Activated CD4-positive, alpha-beta memory T cell treated with anti-CD3 and anti-CD28 coated beads for 36 hours (primary cell): ENCODE results near the gene SART3. TPM values are rescaled to one million over a fixed set of nuclear protein-coding genes. Genes with fewer than 3 reads are reported as not detected.

Experiments
- CTCF ChIA-PET: fragments of 350-600 bp; sonication (Branson Sonifier 250); formaldehyde crosslinking; loops from one replicate; lab custom pipeline; 2021; ENCODE audit warnings: antibody characterized with exemption, inconsistent platforms; lab: Charles Lee
- POLR2A ChIA-PET: fragments of 350-600 bp; sonication (Branson Sonifier 250); formaldehyde crosslinking; loops from one replicate; lab custom pipeline; 2021; ENCODE audit warnings: antibody characterized with exemption; lab: Charles Lee
- DNase-seq: peaks from one replicate; pipeline ENCODE4 v3.0.0-alpha.2; 2020
- H3K27ac Mint-ChIP-seq: one replicate; pipeline ENCODE4 v1.8.0; 2021; ENCODE audit warnings: mixed read lengths
- H3K27me3 Mint-ChIP-seq: one replicate; pipeline ENCODE4 v1.8.0; 2021; ENCODE audit warnings: mixed read lengths
- H3K36me3 Mint-ChIP-seq: one replicate; pipeline ENCODE4 v1.8.0; 2021; ENCODE audit warnings: mixed read lengths
- H3K4me1 Mint-ChIP-seq: one replicate; pipeline ENCODE4 v1.8.0; 2021; ENCODE audit warnings: low read depth, mixed read lengths
- H3K4me3 Mint-ChIP-seq: one replicate; pipeline ENCODE4 v1.8.0; 2021; ENCODE audit warnings: mild to moderate bottlenecking, mixed read lengths
- H3K9me3 Mint-ChIP-seq: one replicate; pipeline ENCODE4 v1.8.0; 2021; ENCODE audit warnings: mixed read lengths
- intact Hi-C: fragments of 100-400 bp; cut with micrococcal nuclease; formaldehyde crosslinking; loops from one replicate; pipeline ENCODE4 v1.15.1; 2023
- total RNA-seq, 2 experiments: library from RNA; stranded (reverse); gene quantifications; one replicate each; pipeline ENCODE4 v1.2.3, GENCODE V29; 2021

SART3 gene
- total RNA-seq, 2 experiments from 2014 or later = 84.3 to 91.5 TPM

DNA sequence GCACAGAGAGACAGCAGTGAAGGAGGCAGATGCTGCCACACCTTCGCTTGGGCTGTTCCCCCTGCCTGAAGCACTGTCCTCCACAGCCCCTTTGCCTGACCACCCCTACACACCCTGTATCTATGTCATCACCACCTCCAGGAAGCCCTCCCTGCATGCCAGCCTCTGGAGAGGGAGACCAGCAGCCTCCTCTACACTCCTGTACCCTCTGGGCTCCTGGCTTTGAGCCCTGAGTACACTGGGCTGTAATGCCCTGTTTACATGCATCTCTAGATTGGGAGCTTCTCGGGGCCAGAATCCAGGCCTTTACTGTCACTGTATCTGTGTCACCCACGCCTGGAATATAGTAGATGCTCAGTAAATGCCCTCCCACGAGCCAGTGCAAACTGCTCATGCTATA, 42.8 kb upstream of the SART3 start:
- H3K27ac Mint-ChIP-seq = no peak overlapping the region

DNA sequence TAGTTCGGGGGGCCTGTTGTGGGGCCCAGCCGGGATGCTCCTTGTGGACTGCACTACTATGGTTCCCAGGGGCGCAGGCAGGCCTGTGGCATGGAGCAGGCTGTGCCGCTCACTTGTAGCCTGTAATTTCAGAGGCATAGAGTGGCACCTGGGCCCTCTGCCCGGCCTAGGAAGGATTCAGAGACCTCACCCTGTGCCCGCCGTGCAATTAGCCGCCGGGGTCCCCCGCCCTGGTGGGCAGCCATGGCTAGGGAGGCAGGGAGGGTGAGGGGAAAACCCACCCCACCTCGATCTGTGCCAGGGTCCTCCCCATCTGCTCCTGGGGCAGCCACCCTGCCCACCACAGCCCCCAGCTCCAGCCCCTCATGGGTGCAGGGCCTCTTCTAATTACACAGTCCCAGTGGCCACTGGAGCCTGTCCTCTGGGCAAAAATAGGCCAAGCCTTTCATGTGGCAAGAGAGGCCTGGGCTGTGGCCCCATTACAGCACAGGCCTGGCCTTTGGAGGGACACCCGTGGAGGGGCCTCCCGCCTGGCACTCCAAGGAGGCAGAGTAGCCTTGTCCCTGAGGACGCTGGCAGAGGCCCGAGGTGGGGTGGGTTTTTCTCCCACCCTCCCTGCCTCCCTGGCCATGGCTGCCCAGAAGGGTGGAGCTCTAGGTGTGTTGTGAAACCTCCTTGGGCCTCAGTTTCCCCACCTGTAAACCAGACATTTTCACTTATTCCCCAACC, 42.2 kb upstream of the SART3 start:
- Mint-ChIP-seq H3K27ac (no peak overlapping the region), H3K4me1 (no peaks in the 10 kb centered on the region), H3K4me3 (no peak overlapping the region), H3K9me3 (no peaks in the 10 kb centered on the region), H3K27me3 (peaks cover 3% of the 10 kb centered on the region), H3K36me3 (no peaks in the 10 kb centered on the region)
- DNase-seq = no peak
- POLR2A ChIA-PET = interaction anchor here (0.6 kb wide), 1 partner anchor 18 kb away, joined by 4 read pairs; no protein-coding TSS in a partner anchor
- intact Hi-C loops = no loop called here
- CTCF ChIA-PET = interaction anchor here (0.5 to 1.8 kb wide), 2 partner anchors 14 to 1175 kb away, joined by 3 to 7 read pairs; no protein-coding TSS in a partner anchor

More for the DNA sequence above, 42.8 kb upstream of the SART3 start:
- no peaks in the 10 kb centered on the region for H3K4me1 Mint-ChIP-seq
- POLR2A ChIA-PET = no interaction called here
- H3K4me3 Mint-ChIP-seq = no peak overlapping the region
- H3K9me3 Mint-ChIP-seq = no peaks in the 10 kb centered on the region
- no peaks in the 10 kb centered on the region for H3K36me3 Mint-ChIP-seq
- intact Hi-C loops = no loop called here
- peaks cover 3% of the 10 kb centered on the region for H3K27me3 Mint-ChIP-seq
- CTCF ChIA-PET = interaction anchor here (1.8 kb wide), 1 partner anchor 14 kb away, joined by 7 read pairs; no protein-coding TSS in a partner anchor
- DNase-seq = no peak

DNA sequence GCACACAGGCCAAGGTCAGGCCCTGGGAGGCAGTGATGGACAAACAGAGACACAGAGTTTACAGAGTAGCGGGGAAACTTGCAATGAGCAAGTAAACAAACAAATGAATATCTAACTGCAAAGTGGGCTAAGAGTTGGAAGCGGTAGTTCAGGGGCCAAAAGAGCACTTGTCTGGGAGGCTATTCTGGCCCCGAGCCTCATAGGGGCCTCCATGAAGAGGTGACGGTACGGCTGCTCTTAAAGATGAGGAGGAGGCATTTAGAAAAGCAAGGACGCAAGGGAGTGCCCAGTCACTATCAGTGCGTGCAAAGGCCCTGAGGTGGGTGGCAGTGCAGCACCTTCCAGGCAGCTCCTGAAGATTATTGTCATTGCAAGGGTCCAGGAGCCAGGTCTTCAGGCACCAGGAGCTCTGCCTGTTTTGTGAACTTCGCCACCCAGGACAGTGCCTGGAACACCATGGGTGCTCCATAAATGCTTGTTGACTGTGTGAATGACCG, 41.3 kb upstream of the SART3 start:
- no peak for DNase-seq
- Mint-ChIP-seq H3K4me1 (no peaks in the 10 kb centered on the region), H3K9me3 (no peaks in the 10 kb centered on the region), H3K4me3 (no peak overlapping the region), H3K27ac (no peak overlapping the region), H3K27me3 (peaks cover 3% of the 10 kb centered on the region), H3K36me3 (no peaks in the 10 kb centered on the region)
- ChIA-PET CTCF (interaction anchor here (0.5 kb wide), 1 partner anchor 1176 kb away, joined by 3 read pairs; no protein-coding TSS in a partner anchor), POLR2A (no interaction called here)
- intact Hi-C loops = no loop called here

DNA sequence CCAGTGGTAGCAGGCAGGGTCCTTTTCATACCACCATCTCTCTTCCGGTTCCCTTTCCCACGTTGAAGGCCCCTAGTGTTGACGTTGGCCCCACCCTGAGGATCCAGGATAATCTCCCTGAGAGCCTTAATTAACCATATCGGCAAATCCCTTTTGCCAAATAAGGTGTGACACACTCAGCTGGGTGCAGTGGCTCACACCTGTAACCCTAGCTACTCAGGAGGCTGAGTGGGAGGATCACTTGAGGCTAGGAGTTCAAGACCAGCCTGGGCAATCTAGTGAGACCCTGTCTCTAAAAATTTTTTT, 39.7 kb upstream of the SART3 start:
- Mint-ChIP-seq H3K4me3 (no peak overlapping the region), H3K9me3 (no peaks in the 10 kb centered on the region), H3K4me1 (no peaks in the 10 kb centered on the region), H3K27ac (no peak overlapping the region), H3K36me3 (no peaks in the 10 kb centered on the region), H3K27me3 (peaks cover 3% of the 10 kb centered on the region)
- ChIA-PET POLR2A (interaction anchor here (0.6 to 0.7 kb wide), 2 partner anchors 19 to 359 kb away, joined by 3 read pairs; no protein-coding TSS in a partner anchor), CTCF (interaction anchor here (0.9 to 1.7 kb wide), 2 partner anchors 17 to 37 kb away, joined by 3 to 11 read pairs; no protein-coding TSS in a partner anchor)
- intact Hi-C loops = no loop called here
- DNase-seq = no peak

DNA sequence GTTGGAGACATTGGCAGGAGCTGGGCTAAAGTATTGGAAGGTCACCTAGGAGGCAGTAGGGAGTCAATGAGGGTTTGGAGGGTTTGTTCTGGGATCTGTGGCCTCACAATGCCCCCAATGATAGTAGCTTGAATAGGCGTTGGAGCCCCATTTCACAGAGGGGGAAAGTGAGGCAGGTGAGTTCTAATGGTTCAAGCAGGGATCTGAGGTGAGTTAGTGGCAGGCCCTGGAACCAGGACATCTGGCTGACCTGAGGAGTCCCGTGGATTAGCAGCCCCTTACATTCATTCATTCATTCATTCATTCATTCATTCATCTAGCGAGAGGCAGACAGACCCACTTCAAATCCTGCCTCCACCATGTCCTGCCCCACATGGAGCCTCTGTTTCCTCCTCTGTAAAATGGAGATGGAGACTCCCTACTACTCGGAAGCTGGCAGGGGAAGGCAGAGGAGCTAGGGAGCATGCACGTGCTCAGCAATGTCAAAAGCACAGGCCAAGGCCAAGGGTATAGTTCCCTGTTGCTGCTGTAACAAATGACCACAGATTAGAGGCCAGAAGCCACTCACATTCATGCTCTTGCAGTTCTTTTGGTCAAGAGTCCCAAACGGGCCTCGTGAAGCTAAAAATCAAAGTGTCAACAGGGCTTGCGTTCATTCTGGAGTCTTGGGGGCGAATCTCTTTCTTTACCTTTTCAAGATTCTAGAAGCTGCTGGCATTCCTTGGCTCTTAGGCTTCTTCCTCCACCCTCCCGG, 39.2 kb upstream of the SART3 start:
- DNase-seq = no peak
- H3K9me3 Mint-ChIP-seq = no peaks in the 10 kb centered on the region
- intact Hi-C loops = no loop called here
- CTCF ChIA-PET = interaction anchor here (0.6 to 1.7 kb wide), 3 partner anchors 18 to 36 kb away, joined by 3 to 11 read pairs (median 4); no protein-coding TSS in a partner anchor
- no peaks in the 10 kb centered on the region for H3K27me3 Mint-ChIP-seq
- no peak overlapping the region for H3K27ac Mint-ChIP-seq
- H3K36me3 Mint-ChIP-seq = no peaks in the 10 kb centered on the region
- POLR2A ChIA-PET = interaction anchor here (0.7 kb wide), 1 partner anchor 20 kb away, joined by 3 read pairs; no protein-coding TSS in a partner anchor
- H3K4me1 Mint-ChIP-seq = no peaks in the 10 kb centered on the region
- H3K4me3 Mint-ChIP-seq = no peak overlapping the region

DNA sequence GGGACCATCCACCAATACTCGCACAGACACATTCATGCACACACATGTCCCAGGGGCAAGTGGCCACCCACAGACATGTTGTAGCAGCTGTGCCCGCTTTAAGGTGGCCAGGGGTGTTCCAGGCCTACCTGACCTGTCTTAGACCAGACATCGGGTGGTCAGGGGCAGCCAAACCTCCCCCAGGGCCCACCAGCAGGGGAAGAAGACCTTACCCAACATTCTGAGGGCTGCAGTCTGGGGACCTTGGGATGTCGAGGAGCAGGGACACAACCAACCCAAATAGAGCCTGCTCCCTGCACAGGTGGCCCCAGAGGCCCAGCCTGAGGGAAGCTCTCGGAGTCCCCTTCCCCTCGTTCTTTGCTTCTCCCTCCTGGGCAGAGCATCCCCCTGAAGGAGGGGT, 38.6 kb upstream of the SART3 start:
- DNase-seq = no peak
- no peak overlapping the region for H3K4me3 Mint-ChIP-seq
- no peak overlapping the region for H3K27ac Mint-ChIP-seq
- no peaks in the 10 kb centered on the region for H3K27me3 Mint-ChIP-seq
- no peaks in the 10 kb centered on the region for H3K36me3 Mint-ChIP-seq
- ChIA-PET POLR2A (no interaction called here), CTCF (interaction anchor here (1.7 kb wide), 1 partner anchor 18 kb away, joined by 11 read pairs; no protein-coding TSS in a partner anchor)
- intact Hi-C loops = no loop called here
- no peaks in the 10 kb centered on the region for H3K4me1 Mint-ChIP-seq
- no peaks in the 10 kb centered on the region for H3K9me3 Mint-ChIP-seq

DNA sequence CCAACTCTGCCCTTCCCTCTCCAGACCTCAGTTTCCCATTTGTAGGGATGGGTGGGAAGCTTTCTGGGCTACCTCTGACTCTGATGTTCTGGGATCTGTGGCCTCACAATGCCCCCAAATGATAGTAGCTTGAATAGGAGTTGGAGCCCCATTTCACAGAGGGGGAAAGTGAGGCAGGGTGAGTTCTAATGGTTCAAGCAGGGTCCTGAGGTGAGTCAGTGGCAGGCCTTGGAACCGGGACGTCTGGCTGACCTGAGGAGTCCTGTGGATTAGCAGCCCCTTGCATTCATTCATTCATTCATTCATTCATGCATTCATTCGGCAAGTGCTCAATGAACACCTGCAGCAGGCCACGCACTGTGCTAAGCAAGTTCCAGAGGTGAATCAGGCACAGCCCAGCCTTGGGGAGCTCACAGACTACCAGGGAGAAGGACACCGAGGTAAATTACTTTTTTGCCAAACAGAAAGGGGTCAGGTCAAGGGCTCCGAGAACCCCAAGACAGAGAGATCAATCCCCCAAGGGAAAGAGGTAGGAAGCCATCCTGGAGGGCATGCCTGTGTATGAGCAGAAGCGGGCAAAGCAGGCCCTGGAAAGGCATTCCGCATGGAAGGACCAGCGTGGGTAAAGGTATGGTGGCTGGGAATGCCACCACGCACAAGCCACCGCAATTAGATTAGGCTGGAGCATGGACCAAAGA, 37.7 kb upstream of the SART3 start:
- ChIA-PET POLR2A (no interaction called here), CTCF (interaction anchor here (1.0 kb wide), 1 partner anchor 19 kb away, joined by 3 read pairs; no protein-coding TSS in a partner anchor)
- H3K4me3 Mint-ChIP-seq = no peak overlapping the region
- H3K27ac Mint-ChIP-seq = no peak overlapping the region
- H3K36me3 Mint-ChIP-seq = no peaks in the 10 kb centered on the region
- intact Hi-C loops = no loop called here
- DNase-seq = no peak
- H3K4me1 Mint-ChIP-seq = no peaks in the 10 kb centered on the region
- no peaks in the 10 kb centered on the region for H3K9me3 Mint-ChIP-seq
- H3K27me3 Mint-ChIP-seq = no peaks in the 10 kb centered on the region

DNA sequence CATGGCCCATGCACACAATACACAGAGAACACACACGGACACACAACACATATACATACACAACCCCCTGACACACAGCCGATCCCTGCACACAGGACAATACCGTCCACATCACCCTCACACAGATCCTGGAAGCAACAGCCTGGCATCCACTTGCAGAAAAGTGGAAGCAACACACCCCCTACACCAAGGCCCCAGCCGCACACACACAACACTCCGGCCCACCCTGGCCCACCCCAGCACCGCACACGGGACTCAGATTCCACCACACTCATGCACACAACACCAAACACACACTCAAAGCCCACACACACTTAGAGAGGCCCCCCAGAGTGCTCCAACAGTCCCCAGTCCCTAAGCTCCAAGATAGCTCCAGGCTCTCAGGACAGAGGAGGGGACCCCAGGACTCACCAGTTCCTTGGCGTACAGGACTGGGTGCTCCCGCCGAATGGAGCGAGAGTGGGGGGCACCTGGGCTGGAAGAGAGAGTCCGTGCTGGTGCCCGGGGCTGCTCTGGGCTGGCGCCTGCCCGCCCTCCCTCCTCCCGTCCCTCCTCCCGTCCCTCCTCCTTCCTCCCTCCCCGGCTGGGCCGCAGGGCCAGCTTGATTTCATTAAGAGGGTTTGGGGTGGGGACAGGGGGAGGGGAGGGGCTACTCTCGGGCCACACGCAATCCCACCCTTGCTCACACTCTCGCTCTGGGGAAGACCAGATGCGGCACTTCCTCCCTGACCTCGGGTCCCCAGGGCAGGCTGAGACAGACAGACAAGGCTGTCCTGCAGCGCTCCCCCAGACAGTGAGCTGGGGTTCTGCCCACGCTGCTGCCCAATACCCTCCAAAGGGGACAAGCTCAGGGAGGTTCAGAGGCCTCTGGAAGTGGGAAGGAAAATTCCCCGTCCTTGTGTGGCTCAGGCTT, 36.8 kb upstream of the SART3 start, which contains the start of gene TMEM119:
TSS of gene TMEM119 (minus strand) at position 526 of the 913 bp plus-strand sequence. CDS start 5,701 bp downstream, outside the sequence.
- Mint-ChIP-seq H3K4me1 (no peaks in the 10 kb centered on the region), H3K9me3 (no peaks in the 10 kb centered on the region), H3K4me3 (no peak within 1 kb of the TSS), H3K36me3 (no peaks in the 10 kb centered on the region), H3K27me3 (no peaks in the 10 kb centered on the region), H3K27ac (no peak within 1 kb of the TSS)
- CTCF ChIA-PET = interaction anchor here (1.0 kb wide), 1 partner anchor 20 kb away, joined by 3 read pairs; no protein-coding TSS in a partner anchor
- DNase-seq = no peak
- POLR2A ChIA-PET = no interaction called here
- intact Hi-C loops = no loop called here

DNA sequence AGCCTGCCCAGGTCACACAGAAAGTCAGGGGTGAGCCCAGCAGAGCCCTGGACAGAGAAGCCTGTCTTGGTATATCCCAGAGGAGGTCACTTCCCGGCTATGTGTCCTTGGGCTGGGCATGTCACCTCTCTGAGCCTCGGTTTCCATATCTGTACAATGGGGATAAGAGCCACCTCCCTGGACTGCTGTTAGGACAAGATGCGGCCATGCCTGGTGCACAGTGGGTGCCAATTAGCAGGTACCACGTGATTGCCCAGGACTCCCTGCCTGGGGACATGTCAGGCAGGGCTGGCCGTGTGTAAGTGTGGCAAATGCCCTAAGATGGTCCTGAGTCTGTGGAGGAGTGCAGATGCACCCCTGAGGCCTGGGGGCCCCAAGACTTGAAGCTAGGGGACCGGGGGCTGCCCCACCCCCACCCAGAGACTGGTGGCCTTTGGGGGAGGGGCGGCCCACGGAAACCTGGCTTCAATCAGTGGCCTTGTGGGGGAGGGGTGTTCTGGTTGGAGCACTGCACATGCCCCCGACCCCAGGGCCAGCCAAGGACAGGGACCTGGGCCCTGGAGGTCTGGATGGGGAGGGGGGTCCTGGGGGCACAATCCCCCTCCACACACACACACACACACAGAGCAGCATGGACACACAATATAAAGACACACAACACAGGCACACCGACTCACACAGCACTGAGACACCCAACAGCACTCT, 36.0 kb upstream of the SART3 start:
- intact Hi-C loops = no loop called here
- CTCF ChIA-PET = no interaction called here
- Mint-ChIP-seq H3K9me3 (no peaks in the 10 kb centered on the region), H3K36me3 (no peaks in the 10 kb centered on the region), H3K4me1 (no peaks in the 10 kb centered on the region), H3K4me3 (no peak overlapping the region), H3K27ac (no peak overlapping the region), H3K27me3 (no peaks in the 10 kb centered on the region)
- POLR2A ChIA-PET = no interaction called here
- no peak for DNase-seq

DNA sequence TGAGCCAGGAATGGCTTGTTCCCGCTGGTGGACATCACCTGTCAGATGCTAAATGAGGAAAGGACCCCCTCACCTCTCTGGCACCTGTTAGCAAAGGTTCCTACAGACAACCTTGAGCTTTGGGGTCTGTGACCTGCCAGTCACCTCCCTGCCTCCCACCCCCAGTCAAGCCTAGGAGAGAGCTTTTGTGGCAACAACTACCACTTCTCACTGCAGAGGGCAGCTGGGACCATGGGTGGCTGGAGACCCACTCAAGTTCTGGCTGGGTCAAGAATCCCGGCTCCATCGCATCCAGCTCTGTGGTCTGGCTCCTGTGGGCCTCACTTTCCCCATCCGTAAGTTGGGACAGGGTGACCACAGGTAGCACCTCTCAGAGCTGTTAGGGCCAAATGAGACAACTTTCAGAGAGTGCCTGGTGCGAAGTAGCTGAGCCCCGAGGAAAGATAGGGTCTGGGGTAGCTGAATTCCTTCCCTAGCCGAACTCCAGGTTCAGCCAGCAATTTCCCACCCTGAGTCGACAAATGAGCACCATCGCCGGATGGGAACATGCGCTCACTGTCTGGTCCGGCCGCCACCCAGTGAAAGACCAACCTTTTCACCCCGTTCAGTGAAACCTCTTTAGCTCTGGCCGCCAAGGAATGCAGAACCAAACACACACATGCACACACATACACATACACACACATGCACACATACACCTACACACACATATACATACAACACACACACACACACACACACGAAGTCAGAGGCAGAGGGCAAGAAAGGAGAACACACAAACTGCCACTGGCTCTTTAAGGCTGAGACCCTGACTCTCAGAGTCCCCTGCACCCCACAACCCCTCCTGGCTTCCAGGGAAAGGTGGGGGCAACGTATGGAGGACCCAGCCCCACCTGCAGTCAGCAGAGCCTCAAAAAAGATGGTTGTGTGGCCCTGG, 35.0 kb upstream of the SART3 start:
- H3K27me3 Mint-ChIP-seq = no peaks in the 10 kb centered on the region
- H3K4me3 Mint-ChIP-seq = no peak overlapping the region
- no peaks in the 10 kb centered on the region for H3K4me1 Mint-ChIP-seq
- CTCF ChIA-PET = interaction anchor here (1.1 kb wide), 1 partner anchor 22 kb away, joined by 3 read pairs; no protein-coding TSS in a partner anchor
- H3K27ac Mint-ChIP-seq = no peak overlapping the region
- H3K36me3 Mint-ChIP-seq = no peaks in the 10 kb centered on the region
- no peak for DNase-seq
- POLR2A ChIA-PET = no interaction called here
- no peaks in the 10 kb centered on the region for H3K9me3 Mint-ChIP-seq
- intact Hi-C loops = no loop called here
